Measurements from ENCODE around the gene ALDH1A2. TPM values are rescaled to one million over a fixed set of nuclear protein-coding genes. Genes with fewer than 3 reads are reported as not detected.

The ALDH1A2 gene
- polyA plus RNA-seq, 1 of the 3 experiments (the other 2 are of a cell fraction) = not detected

DNA sequence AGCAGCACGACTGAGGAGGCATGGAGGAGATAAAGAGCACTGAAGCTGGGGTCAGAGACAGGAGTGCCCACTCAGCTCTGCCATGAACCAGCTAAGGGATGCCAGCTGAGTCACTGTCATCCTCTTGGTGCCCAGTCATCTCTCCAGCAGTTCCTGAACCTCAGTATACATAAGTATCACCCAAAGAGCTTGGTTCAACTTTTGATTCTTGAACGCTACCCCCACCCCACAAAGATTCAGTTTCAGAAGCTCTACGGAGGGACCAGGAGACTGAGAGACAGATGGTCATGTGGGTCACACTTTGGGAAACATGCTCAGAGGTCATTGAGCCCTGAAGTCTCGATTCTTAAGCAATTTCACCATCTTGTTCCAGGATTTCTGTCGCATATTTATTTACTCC, 108.4 kb downstream of the ALDH1A2 start:
- DNase-seq = no peak
- Histone ChIP-seq H3K9ac (no peak overlapping the region), H3K27me3 (ENCODE audit: insufficient read depth) (0 out of 2 replicates have a peak, but pooled peaks cover 5% of the 10 kb centered on the region), H3K9me3 (no peaks in the 10 kb centered on the region), H3K4me2 (no peak overlapping the region), H3K4me3 (ENCODE audit: low read depth in 2 of 2, low read length in 1 of 2) (no peak overlapping the region), H2AFZ (ENCODE audit: low read depth) (no peak overlapping the region), H3K79me2 (ENCODE audit: insufficient read depth) (no peaks in the 10 kb centered on the region), H4K20me1 (ENCODE audit: insufficient read depth) (no peaks in the 10 kb centered on the region), H3F3A (replicated peaks; ENCODE audit: insufficient read depth) (no peaks in the 10 kb centered on the region), H3K27ac (ENCODE audit: low read depth in 2 of 2, low read length in 1 of 2) (no peak overlapping the region), H3K4me1 (ENCODE audit: control insufficient read depth in 1 of 2, insufficient read depth in 2 of 2, low read depth in 1 of 2, low read length in 1 of 2) (no peaks in the 10 kb centered on the region; a peak in 1 of 4 replicates), H3K9me2 (no peaks in the 10 kb centered on the region), H3K36me3 (replicated peaks in 1 of 2; ENCODE audit: control insufficient read depth in 1 of 2, insufficient read depth in 2 of 2, low read length in 1 of 2) (no peaks in the 10 kb centered on the region)
- CTCF ChIA-PET = interaction anchor here (0.8 to 1.5 kb wide), 2 partner anchors 96 to 109 kb away, joined by 3 to 4 read pairs; partner anchors contain the start of gene ALDH1A2
- TF ChIP-seq GATA2 (CRISPR knock-in tag; IDR thresholded peaks at IDR 0.05) = no peak
- TF ChIP-seq RCOR1 (IDR thresholded peaks at IDR 0.05; ENCODE audit: low read length) = no peak
- TF ChIP-seq FOSL2 (IDR thresholded peaks at IDR 0.05; ENCODE audit: borderline replicate concordance, low read depth) = no peak
- no peak for TF ChIP-seq NFIC (IDR thresholded peaks at IDR 0.05; ENCODE audit: borderline replicate concordance)
- no peak for TF ChIP-seq YY1 (IDR thresholded peaks at IDR 0.05; ENCODE audit: low read depth)
- TF ChIP-seq TAF1 (IDR thresholded peaks at IDR 0.05; ENCODE audit: borderline replicate concordance, low read depth, low read length) = no peak
- no peak for TF ChIP-seq RFX5 (IDR thresholded peaks at IDR 0.05; ENCODE audit: low read length)
- TF ChIP-seq, protein P1, sequence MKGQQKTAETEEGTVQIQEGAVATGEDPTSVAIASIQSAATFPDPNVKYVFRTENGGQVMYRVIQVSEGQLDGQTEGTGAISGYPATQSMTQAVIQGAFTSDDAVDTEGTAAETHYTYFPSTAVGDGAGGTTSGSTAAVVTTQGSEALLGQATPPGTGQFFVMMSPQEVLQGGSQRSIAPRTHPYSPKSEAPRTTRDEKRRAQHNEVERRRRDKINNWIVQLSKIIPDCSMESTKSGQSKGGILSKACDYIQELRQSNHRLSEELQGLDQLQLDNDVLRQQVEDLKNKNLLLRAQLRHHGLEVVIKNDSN (IDR thresholded peaks at IDR 0.05; ENCODE audit: borderline replicate concordance, low read depth) = no peak
- TF ChIP-seq, protein P2, sequence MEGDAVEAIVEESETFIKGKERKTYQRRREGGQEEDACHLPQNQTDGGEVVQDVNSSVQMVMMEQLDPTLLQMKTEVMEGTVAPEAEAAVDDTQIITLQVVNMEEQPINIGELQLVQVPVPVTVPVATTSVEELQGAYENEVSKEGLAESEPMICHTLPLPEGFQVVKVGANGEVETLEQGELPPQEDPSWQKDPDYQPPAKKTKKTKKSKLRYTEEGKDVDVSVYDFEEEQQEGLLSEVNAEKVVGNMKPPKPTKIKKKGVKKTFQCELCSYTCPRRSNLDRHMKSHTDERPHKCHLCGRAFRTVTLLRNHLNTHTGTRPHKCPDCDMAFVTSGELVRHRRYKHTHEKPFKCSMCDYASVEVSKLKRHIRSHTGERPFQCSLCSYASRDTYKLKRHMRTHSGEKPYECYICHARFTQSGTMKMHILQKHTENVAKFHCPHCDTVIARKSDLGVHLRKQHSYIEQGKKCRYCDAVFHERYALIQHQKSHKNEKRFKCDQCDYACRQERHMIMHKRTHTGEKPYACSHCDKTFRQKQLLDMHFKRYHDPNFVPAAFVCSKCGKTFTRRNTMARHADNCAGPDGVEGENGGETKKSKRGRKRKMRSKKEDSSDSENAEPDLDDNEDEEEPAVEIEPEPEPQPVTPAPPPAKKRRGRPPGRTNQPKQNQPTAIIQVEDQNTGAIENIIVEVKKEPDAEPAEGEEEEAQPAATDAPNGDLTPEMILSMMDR (IDR thresholded peaks at IDR 0.05) = no peak
- 52% methylated on average over 5 of the region's 5 CpGs for WGBS (ENCODE audit: low lambda C conversion rate)
- POLR2A ChIA-PET = interaction anchor here (0.5 kb wide), 1 partner anchor 225 kb away, joined by 3 read pairs; no protein-coding TSS in a partner anchor

DNA sequence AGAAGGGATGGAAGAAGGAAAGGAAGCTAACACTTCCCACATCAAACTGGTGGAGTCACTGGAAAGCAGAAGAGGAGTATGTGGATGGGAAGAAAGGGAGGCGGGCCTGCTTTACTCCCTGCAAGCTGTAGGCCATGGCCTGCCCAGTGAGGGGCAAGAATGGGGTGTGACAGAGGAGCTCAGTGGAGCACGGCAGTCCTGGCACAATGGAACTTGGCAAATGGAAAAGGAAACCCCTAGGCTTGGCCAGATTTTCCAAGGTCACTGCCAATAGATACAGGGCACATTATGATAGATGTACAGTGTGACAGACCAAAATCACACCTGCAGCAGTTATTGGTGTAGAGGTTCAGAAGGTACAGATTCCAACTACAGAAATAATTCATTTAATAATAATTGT, 111.6 kb downstream of the ALDH1A2 start:
- no peak overlapping the region for H3K4me2 ChIP-seq
- H3K27ac ChIP-seq (ENCODE audit: low read depth in 2 of 2, low read length in 1 of 2) = no peak overlapping the region
- no peak overlapping the region for H3K9ac ChIP-seq
- no peaks in the 10 kb centered on the region for H4K20me1 ChIP-seq (ENCODE audit: insufficient read depth)
- no peaks in the 10 kb centered on the region for H3K9me2 ChIP-seq
- no peaks in the 10 kb centered on the region for H3K36me3 ChIP-seq (replicated peaks in 1 of 2; ENCODE audit: control insufficient read depth in 1 of 2, insufficient read depth in 2 of 2, low read length in 1 of 2)
- H2AFZ ChIP-seq (ENCODE audit: low read depth) = no peak overlapping the region
- WGBS (ENCODE audit: low lambda C conversion rate) = 62% methylated on average over 2 of the region's 2 CpGs
- ChIA-PET CTCF (interaction anchor here (1.1 to 1.7 kb wide), 4 partner anchors 11 to 88 kb away, joined by 3 to 5 read pairs (median 3); no protein-coding TSS in a partner anchor), POLR2A (no interaction called here)
- DNase-seq = no peak
- H3K4me1 ChIP-seq (ENCODE audit: control insufficient read depth in 1 of 2, insufficient read depth in 2 of 2, low read depth in 1 of 2, low read length in 1 of 2) = peaks cover 0 to 4% of the 10 kb centered on the region in 2 experiments; a peak in 1 of 4 replicates
- H3K79me2 ChIP-seq (ENCODE audit: insufficient read depth) = no peaks in the 10 kb centered on the region
- no peak for TF ChIP-seq EZH2phosphoT487 (IDR thresholded peaks at IDR 0.05; ENCODE audit: borderline replicate concordance, low read depth)
- TF ChIP-seq, protein P3, sequence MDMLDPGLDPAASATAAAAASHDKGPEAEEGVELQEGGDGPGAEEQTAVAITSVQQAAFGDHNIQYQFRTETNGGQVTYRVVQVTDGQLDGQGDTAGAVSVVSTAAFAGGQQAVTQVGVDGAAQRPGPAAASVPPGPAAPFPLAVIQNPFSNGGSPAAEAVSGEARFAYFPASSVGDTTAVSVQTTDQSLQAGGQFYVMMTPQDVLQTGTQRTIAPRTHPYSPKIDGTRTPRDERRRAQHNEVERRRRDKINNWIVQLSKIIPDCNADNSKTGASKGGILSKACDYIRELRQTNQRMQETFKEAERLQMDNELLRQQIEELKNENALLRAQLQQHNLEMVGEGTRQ (IDR thresholded peaks at IDR 0.05; ENCODE audit: borderline replicate concordance, low read depth, low read length) = no peak
- TF ChIP-seq YY1 (IDR thresholded peaks at IDR 0.05; ENCODE audit: low read depth) = no peak
- TF ChIP-seq, protein P2 (IDR thresholded peaks at IDR 0.05) = no peak
- no peak for TF ChIP-seq EP300 (IDR thresholded peaks at IDR 0.05; ENCODE audit: borderline replicate concordance in 1 of 2, low read depth in 1 of 2, low read length in 1 of 2)
- TF ChIP-seq FOSL2 (IDR thresholded peaks at IDR 0.05; ENCODE audit: borderline replicate concordance, low read depth) = no peak
- no peak for TF ChIP-seq RFX5 (IDR thresholded peaks at IDR 0.05; ENCODE audit: low read length)
- no peak for TF ChIP-seq SMC3 (IDR thresholded peaks at IDR 0.05; ENCODE audit: low read depth, low read length)
- no peak for TF ChIP-seq MXI1 (IDR thresholded peaks at IDR 0.05; ENCODE audit: low read depth, low read length)
- no peak for TF ChIP-seq FOXM1 (IDR thresholded peaks at IDR 0.05; ENCODE audit: low read depth)
- TF ChIP-seq, protein P1 (IDR thresholded peaks at IDR 0.05; ENCODE audit: borderline replicate concordance, low read depth) = no peak
- TF ChIP-seq NRF1 (IDR thresholded peaks at IDR 0.05; ENCODE audit: low read depth, low read length) = no peak
- H3F3A ChIP-seq (replicated peaks; ENCODE audit: insufficient read depth) = no peaks in the 10 kb centered on the region
- H3K4me3 ChIP-seq (ENCODE audit: low read depth in 2 of 2, low read length in 1 of 2) = no peak overlapping the region
- H3K27me3 ChIP-seq (ENCODE audit: insufficient read depth) = 0 out of 2 replicates have a peak, but pooled peaks cover 8% of the 10 kb centered on the region
- H3K9me3 ChIP-seq = no peaks in the 10 kb centered on the region
